DOHH2 (cell line): ENCODE data around the gene UTS2B.

Experiments used
- H3F3A ChIP-seq: fragments of 200-600 bp; sonication (generic), shearing (Covaris generic); 2 replicates; pipeline ENCODE4 v1.6.0; 2016; ENCODE audit warnings: antibody characterized with exemption, mild to moderate bottlenecking; ENCODE audit not compliant: control insufficient read depth, insufficient read depth
- H3K27ac ChIP-seq: fragments of 200-600 bp; sonication (generic); 2 replicates; pipeline ENCODE4 v1.5.1; 2014; ENCODE audit warnings: low read depth, mild to moderate bottlenecking, low read length, moderate library complexity
- H3K27me3 ChIP-seq: fragments of 200-600 bp; sonication (generic); 2 replicates; pipeline ENCODE4 v1.6.1; 2014; ENCODE audit warnings: mild to moderate bottlenecking, low read length, mixed read lengths; ENCODE audit not compliant: control insufficient read depth
- H3K36me3 ChIP-seq: fragments of 200-600 bp; sonication (generic); 2 replicates; pipeline ENCODE4 v1.6.1; 2014; ENCODE audit warnings: mild to moderate bottlenecking, low read length, moderate library complexity, mixed read lengths; ENCODE audit not compliant: control insufficient read depth
- H3K4me1 ChIP-seq: fragments of 200-600 bp; sonication (generic); 2 replicates; pipeline ENCODE4 v1.6.1; 2014; ENCODE audit warnings: mild to moderate bottlenecking, low read length, mixed read lengths; ENCODE audit not compliant: control insufficient read depth
- H3K4me2 ChIP-seq: fragments of 200-600 bp; sonication (generic); 2 replicates; pipeline ENCODE4 v1.6.0; 2014; ENCODE audit warnings: mild to moderate bottlenecking, low read length, moderate library complexity
- H3K4me3 ChIP-seq: fragments of 200-600 bp; sonication (generic); 2 replicates; pipeline ENCODE4 v1.5.1; 2014; ENCODE audit warnings: mild to moderate bottlenecking, low read length, mixed read lengths
- H3K79me2 ChIP-seq: fragments of 200-600 bp; sonication (generic); 2 replicates; pipeline ENCODE4 v1.6.1; 2014; ENCODE audit warnings: mild to moderate bottlenecking, low read length, mixed read lengths; ENCODE audit not compliant: control insufficient read depth
- H3K9me2 ChIP-seq: fragments of 200-600 bp; sonication (generic); replicated peaks from 2 replicates; pipeline ENCODE4 v1.6.1; 2014; ENCODE audit warnings: mild to moderate bottlenecking, low read length, mixed read lengths; ENCODE audit not compliant: control insufficient read depth
- H3K9me3 ChIP-seq: fragments of 200-600 bp; sonication (generic); 2 replicates; pipeline ENCODE4 v1.6.1; 2014; ENCODE audit warnings: antibody characterized with exemption, low read length, mixed read lengths; ENCODE audit not compliant: control insufficient read depth, insufficient read depth
- H4K20me1 ChIP-seq: fragments of 200-600 bp; sonication (generic); 2 replicates; pipeline ENCODE4 v1.6.0; 2014; ENCODE audit warnings: low read depth, mild to moderate bottlenecking, antibody characterized with exemption, low read length, moderate library complexity; ENCODE audit not compliant: control insufficient read depth, insufficient read depth
- CTCF ChIP-seq: fragments of 200-600 bp; sonication (generic); IDR thresholded peaks from one replicate; pipeline ENCODE4 v1.5.1; 2014; ENCODE audit warnings: antibody characterized with exemption, mild to moderate bottlenecking, low read depth, low read length; ENCODE audit not compliant: poor library complexity, severe bottlenecking
- EZH2phosphoT487 ChIP-seq: fragments of 200-600 bp; sonication (generic); IDR thresholded peaks from 2 replicates; pipeline ENCODE4 v1.6.1; 2017; ENCODE audit warnings: borderline replicate concordance, mild to moderate bottlenecking, antibody characterized with exemption, low read length, moderate library complexity, mixed read lengths

The UTS2B gene

GRCh38 chr3:191256405-191256804 is 73.9 kb downstream of the UTS2B start:
- H3K4me1 ChIP-seq = peaks cover 65% of the 10 kb centered on the region
- H3F3A ChIP-seq = no peaks in the 10 kb centered on the region
- no peaks in the 10 kb centered on the region; the same call in 1 of the 2 replicates for H3K36me3 ChIP-seq
- H3K9me2 ChIP-seq = no peaks in the 10 kb centered on the region
- no peaks in the 10 kb centered on the region for H4K20me1 ChIP-seq
- H3K27me3 ChIP-seq = no peaks in the 10 kb centered on the region
- TF ChIP-seq CTCF = no peak
- TF ChIP-seq EZH2phosphoT487 = no peak
- no peak overlapping the region for H3K4me2 ChIP-seq
- no peaks in the 10 kb centered on the region for H3K79me2 ChIP-seq
- no peaks in the 10 kb centered on the region for H3K9me3 ChIP-seq
- no peak overlapping the region for H3K4me3 ChIP-seq
- H3K27ac ChIP-seq = no peak overlapping the region

- Histone ChIP-seq H3K36me3 (no peaks in the 10 kb centered on the region; the same call in 1 of the 2 replicates), H3K79me2 (no peaks in the 10 kb centered on the region), H3K4me2 (no peak overlapping the region), H3K27me3 (no peaks in the 10 kb centered on the region), H3K9me3 (no peaks in the 10 kb centered on the region), H3F3A (no peaks in the 10 kb centered on the region), H3K9me2 (no peaks in the 10 kb centered on the region), H4K20me1 (no peaks in the 10 kb centered on the region), H3K4me3 (no peak overlapping the region), H3K27ac (no peak overlapping the region), H3K4me1 (peaks cover 65% of the 10 kb centered on the region)
- TF ChIP-seq EZH2phosphoT487 (no peak), CTCF (no peak)
These were observed 75.2 kb downstream of the UTS2B start for GRCh38 chr3:191255156-191255555.

GRCh38 chr3:191254098-191254873 is 76.0 kb downstream of the UTS2B start:
- no peaks in the 10 kb centered on the region for H3K9me2 ChIP-seq
- H3K9me3 ChIP-seq = no peaks in the 10 kb centered on the region
- TF ChIP-seq EZH2phosphoT487 (no peak), CTCF (no peak)

More at GRCh38 chr3:191254098-191254873, 76.0 kb downstream of the UTS2B start:
- H3K4me1 ChIP-seq = peaks cover 69% of the 10 kb centered on the region
- H4K20me1 ChIP-seq = no peaks in the 10 kb centered on the region
- no peaks in the 10 kb centered on the region; the same call in 1 of the 2 replicates for H3K36me3 ChIP-seq
- no peaks in the 10 kb centered on the region for H3F3A ChIP-seq
- H3K4me2 ChIP-seq = no peak overlapping the region
- H3K4me3 ChIP-seq = no peak overlapping the region
- H3K79me2 ChIP-seq = no peaks in the 10 kb centered on the region
- H3K27ac ChIP-seq = no peak overlapping the region
- no peaks in the 10 kb centered on the region for H3K27me3 ChIP-seq
